SU-DHL-6 (cell line): Measurements from ENCODE around the gene RHBG.

Experiments
- H2AFZ ChIP-seq: fragments of 200-600 bp; sonication (generic); 2 replicates; pipeline ENCODE4 v1.6.1; 2014; ENCODE audit warnings: low read depth, mild to moderate bottlenecking, moderate library complexity, mixed read lengths, antibody characterized with exemption, low read length; ENCODE audit not compliant: severe bottlenecking
- H3F3A ChIP-seq: fragments of 200-600 bp; shearing (Covaris generic); 2 replicates; pipeline ENCODE4 v1.6.0; 2016; ENCODE audit warnings: antibody characterized with exemption, mild to moderate bottlenecking; ENCODE audit not compliant: insufficient read depth
- H3K27ac ChIP-seq: fragments of 200-600 bp; sonication (generic); 2 replicates; pipeline ENCODE4 v1.5.1; 2016; ENCODE audit warnings: low read depth, mild to moderate bottlenecking, low read length, moderate library complexity, mixed read lengths
- H3K27me3 ChIP-seq: fragments of 200-600 bp; sonication (generic), shearing (Covaris generic); 2 replicates; pipeline ENCODE4 v1.6.0; 2014; ENCODE audit warnings: mild to moderate bottlenecking, low read length
- H3K36me3 ChIP-seq: fragments of 200-600 bp; sonication (generic); 2 replicates; pipeline ENCODE4 v1.6.1; 2014; ENCODE audit warnings: mild to moderate bottlenecking, low read length, mixed read lengths
- H3K4me2 ChIP-seq: fragments of 300-600, 200-600 bp; shearing (Covaris generic), sonication (generic); 2 replicates; pipeline ENCODE4 v1.6.0; 2014; ENCODE audit warnings: low read length, low read depth, mild to moderate bottlenecking; ENCODE audit not compliant: poor library complexity, severe bottlenecking
- H3K4me3 ChIP-seq: fragments of 200-600 bp; sonication (generic); 2 replicates; pipeline ENCODE4 v1.5.1; 2014; ENCODE audit warnings: antibody characterized with exemption, low read length, mild to moderate bottlenecking, mixed read lengths; ENCODE audit not compliant: insufficient read depth, poor library complexity, severe bottlenecking
- H3K79me2 ChIP-seq: fragments of 200-600 bp; sonication (generic); 2 replicates; pipeline ENCODE4 v1.6.1; 2014; ENCODE audit warnings: mild to moderate bottlenecking, low read length, moderate library complexity; ENCODE audit not compliant: insufficient read depth
- H3K9ac ChIP-seq: fragments of 200-600 bp; sonication (generic); 2 replicates; pipeline ENCODE4 v1.7.0; 2014; ENCODE audit warnings: mild to moderate bottlenecking, low read length
- H3K9me2 ChIP-seq: fragments of 200-600 bp; sonication (generic); replicated peaks from 2 replicates; pipeline ENCODE4 v1.6.1; 2014; ENCODE audit warnings: low read length; ENCODE audit not compliant: insufficient read depth
- H3K9me3 ChIP-seq: fragments of 200-600 bp; sonication (generic); 2 replicates; pipeline ENCODE4 v1.6.1; 2014; ENCODE audit warnings: low read length, mixed read lengths; ENCODE audit not compliant: insufficient read depth
- H4K20me1 ChIP-seq: fragments of 200-600 bp; sonication (generic); 2 replicates; pipeline ENCODE4 v1.6.1; 2014; ENCODE audit warnings: low read depth, mild to moderate bottlenecking, antibody characterized with exemption, low read length, moderate library complexity, mixed read lengths
- CTCF ChIP-seq: fragments of 200-600 bp; sonication (generic); IDR thresholded peaks from one replicate; pipeline ENCODE4 v1.5.1; 2017; ENCODE audit warnings: antibody characterized with exemption, mild to moderate bottlenecking, low read length, moderate library complexity; ENCODE audit not compliant: insufficient read depth, poor library complexity, severe bottlenecking
- EZH2phosphoT487 ChIP-seq: fragments of 200-600 bp; sonication (generic), shearing (Covaris generic); conservative IDR thresholded peaks from 2 replicates; pipeline ENCODE4 v1.6.1; 2018; ENCODE audit warnings: mild to moderate bottlenecking, antibody characterized with exemption, low read length, moderate library complexity, mixed read lengths

The RHBG gene

GRCh38 chr1:156413391-156414246, 44.6 kb downstream of the RHBG start:
- H3K27me3 ChIP-seq = no peaks in the 10 kb centered on the region
- no peaks in the 10 kb centered on the region for H3K9me3 ChIP-seq
- H2AFZ ChIP-seq = no peak overlapping the region
- H3F3A ChIP-seq = no peaks in the 10 kb centered on the region
- H3K4me3 ChIP-seq = no peak overlapping the region
- no peak overlapping the region for H3K9ac ChIP-seq
- H3K27ac ChIP-seq = no peak overlapping the region
- H3K36me3 ChIP-seq = no peaks in the 10 kb centered on the region
- no peaks in the 10 kb centered on the region for H3K79me2 ChIP-seq
- H3K4me2 ChIP-seq = no peak overlapping the region
- TF ChIP-seq EZH2phosphoT487 (no peak), CTCF (no peak)
- H4K20me1 ChIP-seq = no peaks in the 10 kb centered on the region
- H3K9me2 ChIP-seq = no peaks in the 10 kb centered on the region

GRCh38 chr1:156414461-156415064, 45.6 kb downstream of the RHBG start:
- H3K79me2 ChIP-seq = no peaks in the 10 kb centered on the region
- no peaks in the 10 kb centered on the region for H3K9me3 ChIP-seq
- H3K4me3 ChIP-seq = no peak overlapping the region
- H2AFZ ChIP-seq = no peak overlapping the region
- no peaks in the 10 kb centered on the region for H3F3A ChIP-seq
- TF ChIP-seq EZH2phosphoT487 (no peak), CTCF (no peak)
- no peak overlapping the region for H3K9ac ChIP-seq
- H3K27me3 ChIP-seq = no peaks in the 10 kb centered on the region
- H3K27ac ChIP-seq = no peak overlapping the region
- no peaks in the 10 kb centered on the region for H4K20me1 ChIP-seq
- no peaks in the 10 kb centered on the region for H3K36me3 ChIP-seq
- no peaks in the 10 kb centered on the region for H3K9me2 ChIP-seq
- H3K4me2 ChIP-seq = no peak overlapping the region

GRCh38 chr1:156416993-156417392, 48.0 kb downstream of the RHBG start:
- no peaks in the 10 kb centered on the region for H3F3A ChIP-seq
- no peaks in the 10 kb centered on the region for H3K27me3 ChIP-seq
- H3K79me2 ChIP-seq = no peaks in the 10 kb centered on the region
- no peaks in the 10 kb centered on the region for H3K9me3 ChIP-seq
- no peaks in the 10 kb centered on the region for H4K20me1 ChIP-seq
- no peak overlapping the region for H3K9ac ChIP-seq
- no peak overlapping the region for H2AFZ ChIP-seq
- no peak overlapping the region for H3K4me2 ChIP-seq
- TF ChIP-seq EZH2phosphoT487 (no peak), CTCF (no peak)
- no peak overlapping the region for H3K27ac ChIP-seq
- H3K4me3 ChIP-seq = no peak overlapping the region
- no peaks in the 10 kb centered on the region for H3K9me2 ChIP-seq
- no peaks in the 10 kb centered on the region for H3K36me3 ChIP-seq
